PC-3 (cell line): Measurements from ENCODE around the gene PTP4A1. TPM values are rescaled to one million over a fixed set of nuclear protein-coding genes. Genes with fewer than 3 reads are reported as not detected.

Source experiments
- ATAC-seq: fragments of 200-7000 bp; cut with Tn5 transposase; 2 replicates; pipeline ENCODE4 v1.9.1; 2020; ENCODE audit warnings: mild to moderate bottlenecking, moderate library complexity
- BruUV-seq: library from RNA; stranded (reverse); fragments of 400-500 nt; replicated peaks from 2 replicates; lab custom pipeline; 2021; lab: Mats Ljungman, UMichigan
- CTCF ChIA-PET: fragments of 300-600 bp; sonication (Branson Sonifier 250); formaldehyde crosslinking; loops from one replicate; lab custom pipeline; 2022; ENCODE audit warnings: antibody characterized with exemption; lab: Charles Lee
- POLR2A ChIA-PET: fragments of 300-600 bp; sonication (Branson Sonifier 250); formaldehyde crosslinking; loops from one replicate; lab custom pipeline; 2022; ENCODE audit warnings: antibody characterized with exemption; ENCODE audit not compliant: unreplicated experiment; lab: Charles Lee
- DNase-seq: peaks from one replicate; pipeline ENCODE4 v3.0.0-alpha.2; 2015
- H2AFZ ChIP-seq: fragments of 300-600 bp; sonication (generic); 2 replicates; pipeline ENCODE4 v1.6.0; 2016; ENCODE audit warnings: antibody characterized with exemption, low read length
- H3F3A ChIP-seq: fragments of 300-600 bp; sonication (generic); one replicate; pipeline ENCODE4 v1.6.0; 2017; ENCODE audit warnings: antibody characterized with exemption, low read length, control low read depth, mild to moderate bottlenecking; ENCODE audit not compliant: unreplicated experiment
- H3K27ac ChIP-seq: fragments of 300-600 bp; sonication (generic); 2 replicates; pipeline ENCODE4 v1.5.1; 2016; ENCODE audit warnings: mild to moderate bottlenecking, low read length
- H3K27me3 ChIP-seq: fragments of 300-600 bp; sonication (generic); 2 replicates; pipeline ENCODE4 v1.6.1; 2016; ENCODE audit warnings: low read length, mixed read lengths
- H3K36me3 ChIP-seq: fragments of 300-600 bp; sonication (generic); 2 replicates; pipeline ENCODE4 v1.6.1; 2016; ENCODE audit warnings: low read depth, mixed run types, low read length, mixed read lengths
- H3K4me1 ChIP-seq: fragments of 300-600 bp; sonication (generic); 2 replicates; pipeline ENCODE4 v1.5.1; 2016; ENCODE audit warnings: low read length; ENCODE audit not compliant: insufficient read depth
- H3K4me2 ChIP-seq: fragments of 300-600 bp; sonication (generic); 2 replicates; pipeline ENCODE4 v1.6.0; 2016; ENCODE audit warnings: low read length
- H3K4me3 ChIP-seq: fragments of 300-600 bp; sonication (generic); 2 replicates; pipeline ENCODE4 v1.5.1; 2016; ENCODE audit warnings: mild to moderate bottlenecking, low read length, mixed read lengths
- H3K79me2 ChIP-seq: fragments of 300-600 bp; sonication (generic); 2 replicates; pipeline ENCODE4 v1.6.1; 2017; ENCODE audit warnings: low read length, mixed read lengths
- H3K9ac ChIP-seq: fragments of 300-600 bp; sonication (generic); 2 replicates; pipeline ENCODE4 v1.6.0; 2016; ENCODE audit warnings: mild to moderate bottlenecking, low read length
- H3K9me2 ChIP-seq: fragments of 300-600 bp; sonication (generic); replicated peaks from 2 replicates; pipeline ENCODE4 v1.6.1; 2016; ENCODE audit warnings: mixed run types, low read length, mixed read lengths
- H3K9me3 ChIP-seq: fragments of 300-600 bp; sonication (generic); 2 replicates; pipeline ENCODE4 v1.6.1; 2016; ENCODE audit warnings: low read length, mixed read lengths
- H4K20me1 ChIP-seq: fragments of 300-600 bp; sonication (generic); 2 replicates; pipeline ENCODE4 v1.6.1; 2016; ENCODE audit warnings: low read length, mixed read lengths
- CTCF ChIP-seq: fragments of 300-600 bp; sonication (generic); conservative IDR thresholded peaks from 2 replicates; pipeline ENCODE4 v1.5.1; 2017; ENCODE audit warnings: antibody characterized with exemption, low read depth, mild to moderate bottlenecking, low read length
- EZH2 ChIP-seq: fragments of 300-600 bp; sonication (generic); IDR thresholded peaks from one replicate; pipeline ENCODE4 v1.6.1; 2017; ENCODE audit warnings: antibody characterized with exemption, mild to moderate bottlenecking, low read length; ENCODE audit not compliant: unreplicated experiment
- EZH2phosphoT487 ChIP-seq: fragments of 300-600 bp; sonication (generic); IDR thresholded peaks from 2 replicates; pipeline ENCODE4 v1.6.1; 2018; ENCODE audit warnings: mild to moderate bottlenecking, antibody characterized with exemption, low read length, borderline replicate concordance
- intact Hi-C: fragments of 100-400 bp; cut with micrococcal nuclease; formaldehyde crosslinking; loops from 2 replicates; pipeline ENCODE4 v1.9.0; 2023
- total RNA-seq: library from RNA; depleted of rRNA; stranded (reverse); fragments of >200 nt; gene quantifications from 2 replicates; pipeline ENCODE4 v1.2.3, GENCODE V29; 2014

Gene PTP4A1
- total RNA-seq, 1 experiment from 2014 or later: 29.9 TPM

DNA sequence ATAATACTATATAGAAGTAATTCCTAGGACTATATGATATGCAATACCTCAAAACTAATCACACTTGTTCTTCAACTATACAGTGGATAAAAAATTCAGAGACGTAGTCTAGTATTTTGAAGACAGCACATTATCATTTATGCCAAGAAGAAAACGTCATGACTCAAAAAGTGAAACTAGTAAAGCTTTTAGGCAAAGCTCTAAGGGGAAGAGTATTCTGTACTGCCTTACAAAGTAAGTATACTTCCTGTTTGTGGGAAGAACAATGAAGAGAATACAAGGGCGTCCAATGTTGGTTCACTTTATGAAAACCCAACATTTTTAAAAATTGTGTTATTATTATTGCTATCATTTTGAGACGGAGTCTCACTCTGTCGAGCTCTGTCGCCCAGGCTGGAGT lies 27.9 kb downstream of the PTP4A1 start:
- ChIA-PET POLR2A (no interaction called here), CTCF (interaction anchor here (0.6 kb wide), 1 partner anchor 198 kb away, joined by 4 read pairs; no protein-coding TSS in a partner anchor)
- intact Hi-C loops: no loop called here
- H3K9ac ChIP-seq: no peak overlapping the region
- H3K36me3 ChIP-seq: no peaks in the 10 kb centered on the region
- H2AFZ ChIP-seq: no peak overlapping the region
- no peaks in the 10 kb centered on the region for H3K9me3 ChIP-seq
- H3K4me1 ChIP-seq: peaks cover 6% of the 10 kb centered on the region; the same call in 1 of the 2 replicates
- no peak overlapping the region for H3K4me3 ChIP-seq
- H3K9me2 ChIP-seq: no peaks in the 10 kb centered on the region
- H4K20me1 ChIP-seq: no peaks in the 10 kb centered on the region
- no peak for DNase-seq
- ATAC-seq: no peak
- BruUV-seq: no TSS peak
- no peaks in the 10 kb centered on the region for H3F3A ChIP-seq
- H3K27me3 ChIP-seq: no peaks in the 10 kb centered on the region
- no peak for TF ChIP-seq EZH2
- TF ChIP-seq EZH2phosphoT487: no peak
- TF ChIP-seq CTCF: no peak
- H3K79me2 ChIP-seq: no peaks in the 10 kb centered on the region
- no peak overlapping the region for H3K27ac ChIP-seq
- H3K4me2 ChIP-seq: no peak overlapping the region

DNA sequence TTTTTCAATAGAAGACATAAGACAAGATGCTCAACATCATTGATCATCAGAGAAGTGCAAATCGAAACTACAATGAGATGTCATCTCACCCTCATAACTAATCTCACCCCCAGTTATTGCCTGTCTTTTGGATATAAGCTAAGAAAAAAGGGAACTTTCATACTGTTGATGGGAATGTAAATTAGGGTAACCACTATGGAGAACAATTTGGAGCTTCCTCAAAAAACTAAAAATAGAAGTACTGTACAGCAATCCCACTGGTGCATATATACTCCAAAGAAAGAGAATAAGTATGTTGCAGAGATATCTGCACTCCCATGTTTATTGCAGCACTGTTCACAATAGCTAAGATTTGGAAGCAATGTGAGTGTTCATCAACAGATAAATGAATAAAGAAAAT lies 37.0 kb downstream of the PTP4A1 start:
- Histone ChIP-seq H3K79me2 (no peaks in the 10 kb centered on the region), H3K4me3 (no peak overlapping the region), H2AFZ (no peak overlapping the region), H3K4me2 (no peak overlapping the region), H3K9me2 (no peaks in the 10 kb centered on the region), H3K9me3 (no peaks in the 10 kb centered on the region), H3K27me3 (no peaks in the 10 kb centered on the region), H3K4me1 (no peaks in the 10 kb centered on the region), H3K27ac (no peak overlapping the region), H3K9ac (no peak overlapping the region), H4K20me1 (no peaks in the 10 kb centered on the region), H3K36me3 (no peaks in the 10 kb centered on the region), H3F3A (no peaks in the 10 kb centered on the region)
- DNase-seq: no peak
- no TSS peak for BruUV-seq
- ChIA-PET POLR2A (no interaction called here), CTCF (no interaction called here)
- TF ChIP-seq CTCF: no peak
- TF ChIP-seq EZH2phosphoT487: no peak
- no peak for TF ChIP-seq EZH2
- intact Hi-C loops: no loop called here
- no peak for ATAC-seq

DNA sequence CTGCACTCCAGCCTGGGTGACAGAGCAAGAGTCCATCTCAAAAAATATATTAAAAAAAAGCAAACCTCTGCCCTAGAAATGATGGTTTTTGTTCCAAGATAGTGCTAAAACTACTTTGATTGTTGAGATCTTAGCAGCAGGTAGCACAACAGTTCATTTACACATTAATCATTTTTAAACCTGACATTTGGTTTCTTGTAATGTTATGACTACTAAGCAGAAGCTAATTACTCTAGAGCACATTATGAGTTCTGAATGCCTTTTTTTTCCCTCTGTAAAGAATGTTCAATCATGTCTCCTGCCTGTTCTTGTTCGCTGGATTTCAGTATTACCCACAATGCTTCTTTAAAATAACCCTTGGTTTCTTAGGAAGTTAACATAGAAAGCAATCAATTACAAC lies 38.7 kb downstream of the PTP4A1 start:
- Histone ChIP-seq H3K79me2 (no peaks in the 10 kb centered on the region), H3K9me2 (no peaks in the 10 kb centered on the region), H3K27ac (no peak overlapping the region), H4K20me1 (no peaks in the 10 kb centered on the region), H3K27me3 (no peaks in the 10 kb centered on the region), H3K36me3 (no peaks in the 10 kb centered on the region), H3K4me3 (no peak overlapping the region), H3K9me3 (no peaks in the 10 kb centered on the region), H3F3A (no peaks in the 10 kb centered on the region), H3K9ac (no peak overlapping the region), H3K4me1 (no peaks in the 10 kb centered on the region), H3K4me2 (no peak overlapping the region), H2AFZ (no peak overlapping the region)
- TF ChIP-seq EZH2phosphoT487: no peak
- TF ChIP-seq CTCF: no peak
- TF ChIP-seq EZH2: no peak
- CTCF ChIA-PET: no interaction called here
- ATAC-seq (no peak), DNase-seq (no peak)
- POLR2A ChIA-PET: no interaction called here
- intact Hi-C loops: no loop called here
- no TSS peak for BruUV-seq
